ENCODE results near the gene ABTB2.

The ABTB2 gene

GRCh38 chr11:34278693-34279297 lies 79.0 kb downstream of the ABTB2 start:
- Histone ChIP-seq H3K4me1 (ENCODE audit: control insufficient read depth in 2 of 2, insufficient read depth in 1 of 2, low read depth in 1 of 2, low read length in 2 of 2) (peaks cover 0 to 2% of the 10 kb centered on the region in 2 donors), H3K4ac (ENCODE audit: low read length) (no peak overlapping the region), H3K9me3 (replicated peaks in 1 of 2; ENCODE audit: control insufficient read depth in 2 of 2, insufficient read depth in 1 of 2, low read depth in 1 of 2, low read length in 2 of 2) (no peaks in the 10 kb centered on the region), H3K27me3 (ENCODE audit: control insufficient read depth in 3 of 3, insufficient read depth in 3 of 3, low read depth in 1 of 3, low read length in 3 of 3) (no peaks in the 10 kb centered on the region), H2BK12ac (ENCODE audit: low read length) (no peak overlapping the region), H3K79me1 (ENCODE audit: low read depth, low read length) (no peaks in the 10 kb centered on the region), H4K8ac (ENCODE audit: low read depth, low read length) (no peak overlapping the region), H3K9ac (ENCODE audit: low read depth, low read length, poor library complexity) (no peak overlapping the region), H3K14ac (ENCODE audit: low read length) (no peak overlapping the region), H3K36me3 (replicated peaks in 1 of 2; ENCODE audit: control insufficient read depth in 2 of 2, insufficient read depth in 2 of 2, low read length in 2 of 2) (no peaks in the 10 kb centered on the region), H2AFZ (ENCODE audit: low read length) (no peak overlapping the region), H3K4me3 (ENCODE audit: low read length in 2 of 2) (no peak overlapping the region), H2BK15ac (ENCODE audit: low read length) (no peak overlapping the region), H4K91ac (ENCODE audit: low read depth, low read length, poor library complexity) (no peak overlapping the region), H3K23ac (ENCODE audit: low read depth, low read length, poor library complexity) (no peak overlapping the region), H2AK5ac (ENCODE audit: low read depth, low read length) (no peak overlapping the region), H2BK5ac (ENCODE audit: low read length) (no peak overlapping the region), H3K27ac (replicated peaks; ENCODE audit: low read length) (no peak overlapping the region), H2BK120ac (ENCODE audit: low read depth, low read length) (no peak overlapping the region), H3K18ac (ENCODE audit: low read length) (no peak overlapping the region), H3K4me2 (ENCODE audit: insufficient read depth, low read length, poor library complexity, severe bottlenecking) (no peak overlapping the region)
- no CpG with 5 or more reads among the region's 4 CpGs for WGBS, 2 donors (ENCODE audit: extremely low coverage in 2 of 2, insufficient read length in 2 of 2, insufficient replicate concordance in 1 of 2)
- no peak for DNase-seq (ENCODE audit: low spot score)

DNA sequence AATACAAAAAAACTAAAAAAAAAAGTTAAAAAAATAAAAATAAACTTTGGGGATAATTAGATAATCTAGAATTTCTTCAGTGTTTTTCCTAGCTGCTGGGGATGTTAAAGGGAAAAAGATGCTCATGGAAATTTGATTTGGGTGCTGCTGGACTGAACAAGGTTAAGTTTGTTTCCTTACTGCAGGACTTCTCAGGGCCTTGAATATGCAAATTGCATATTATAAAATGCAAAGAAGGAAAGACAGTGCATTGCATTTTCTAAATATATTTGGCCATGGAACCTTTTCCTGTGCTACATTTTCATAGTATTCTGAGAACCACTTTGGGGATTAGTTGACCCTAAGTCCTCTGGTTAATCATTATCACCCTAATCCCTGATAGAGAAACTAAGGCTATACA lies 79.6 kb downstream of the ABTB2 start:
- no peak overlapping the region for H3K14ac ChIP-seq (ENCODE audit: low read length)
- no peak overlapping the region for H3K4me3 ChIP-seq (ENCODE audit: low read length in 2 of 2)
- no peak for DNase-seq (ENCODE audit: low spot score)
- H3K18ac ChIP-seq (ENCODE audit: low read length) = no peak overlapping the region
- H3K4me1 ChIP-seq (ENCODE audit: control insufficient read depth in 2 of 2, insufficient read depth in 1 of 2, low read depth in 1 of 2, low read length in 2 of 2) = peaks cover 0 to 2% of the 10 kb centered on the region in 2 donors
- H2AK5ac ChIP-seq (ENCODE audit: low read depth, low read length) = no peak overlapping the region
- H2BK12ac ChIP-seq (ENCODE audit: low read length) = no peak overlapping the region
- H3K4me2 ChIP-seq (ENCODE audit: insufficient read depth, low read length, poor library complexity, severe bottlenecking) = no peak overlapping the region
- no peak overlapping the region for H3K9ac ChIP-seq (ENCODE audit: low read depth, low read length, poor library complexity)
- no peak overlapping the region for H2BK5ac ChIP-seq (ENCODE audit: low read length)
- no peak overlapping the region for H4K91ac ChIP-seq (ENCODE audit: low read depth, low read length, poor library complexity)
- H4K8ac ChIP-seq (ENCODE audit: low read depth, low read length) = no peak overlapping the region
- H2AFZ ChIP-seq (ENCODE audit: low read length) = no peak overlapping the region
- no peak overlapping the region for H2BK15ac ChIP-seq (ENCODE audit: low read length)
- no peak overlapping the region for H2BK120ac ChIP-seq (ENCODE audit: low read depth, low read length)
- no peak overlapping the region for H3K27ac ChIP-seq (replicated peaks; ENCODE audit: low read length)
- H3K36me3 ChIP-seq (replicated peaks in 1 of 2; ENCODE audit: control insufficient read depth in 2 of 2, insufficient read depth in 2 of 2, low read length in 2 of 2) = no peaks in the 10 kb centered on the region
- no peak overlapping the region for H3K23ac ChIP-seq (ENCODE audit: low read depth, low read length, poor library complexity)
- no peaks in the 10 kb centered on the region for H3K9me3 ChIP-seq (replicated peaks in 1 of 2; ENCODE audit: control insufficient read depth in 2 of 2, insufficient read depth in 1 of 2, low read depth in 1 of 2, low read length in 2 of 2)
- H3K27me3 ChIP-seq (ENCODE audit: control insufficient read depth in 3 of 3, insufficient read depth in 3 of 3, low read depth in 1 of 3, low read length in 3 of 3) = no peaks in the 10 kb centered on the region
- H3K4ac ChIP-seq (ENCODE audit: low read length) = no peak overlapping the region
- no peaks in the 10 kb centered on the region for H3K79me1 ChIP-seq (ENCODE audit: low read depth, low read length)

GRCh38 chr11:34277171-34277570 lies 80.6 kb downstream of the ABTB2 start:
- no peaks in the 10 kb centered on the region for H3K27me3 ChIP-seq (ENCODE audit: control insufficient read depth in 3 of 3, insufficient read depth in 3 of 3, low read depth in 1 of 3, low read length in 3 of 3)

GRCh38 chr11:34276352-34276864 lies 81.4 kb downstream of the ABTB2 start:
- H3K36me3 ChIP-seq (replicated peaks in 1 of 2; ENCODE audit: control insufficient read depth in 2 of 2, insufficient read depth in 2 of 2, low read length in 2 of 2) = no peaks in the 10 kb centered on the region
- H3K4me2 ChIP-seq (ENCODE audit: insufficient read depth, low read length, poor library complexity, severe bottlenecking) = no peak overlapping the region
- no peak overlapping the region for H2AFZ ChIP-seq (ENCODE audit: low read length)
- H2BK120ac ChIP-seq (ENCODE audit: low read depth, low read length) = no peak overlapping the region
- no peak overlapping the region for H4K8ac ChIP-seq (ENCODE audit: low read depth, low read length)
- no peaks in the 10 kb centered on the region for H3K79me1 ChIP-seq (ENCODE audit: low read depth, low read length)
- no peak overlapping the region for H4K91ac ChIP-seq (ENCODE audit: low read depth, low read length, poor library complexity)
- H3K4me1 ChIP-seq (ENCODE audit: control insufficient read depth in 2 of 2, insufficient read depth in 1 of 2, low read depth in 1 of 2, low read length in 2 of 2) = peaks cover 0 to 2% of the 10 kb centered on the region in 2 donors
- H3K9me3 ChIP-seq (replicated peaks in 1 of 2; ENCODE audit: control insufficient read depth in 2 of 2, insufficient read depth in 1 of 2, low read depth in 1 of 2, low read length in 2 of 2) = no peaks in the 10 kb centered on the region
- H2AK5ac ChIP-seq (ENCODE audit: low read depth, low read length) = no peak overlapping the region
- WGBS, 2 donors (ENCODE audit: extremely low coverage in 2 of 2, insufficient read length in 2 of 2, insufficient replicate concordance in 1 of 2) = no CpG with 5 or more reads among the region's 6 CpGs
- H3K23ac ChIP-seq (ENCODE audit: low read depth, low read length, poor library complexity) = no peak overlapping the region
- H3K4ac ChIP-seq (ENCODE audit: low read length) = no peak overlapping the region
- no peaks in the 10 kb centered on the region for H3K27me3 ChIP-seq (ENCODE audit: control insufficient read depth in 3 of 3, insufficient read depth in 3 of 3, low read depth in 1 of 3, low read length in 3 of 3)
- H3K9ac ChIP-seq (ENCODE audit: low read depth, low read length, poor library complexity) = no peak overlapping the region
- H3K27ac ChIP-seq (replicated peaks; ENCODE audit: low read length) = no peak overlapping the region
- H2BK12ac ChIP-seq (ENCODE audit: low read length) = no peak overlapping the region
- no peak overlapping the region for H2BK5ac ChIP-seq (ENCODE audit: low read length)
- H3K14ac ChIP-seq (ENCODE audit: low read length) = no peak overlapping the region
- no peak for DNase-seq (ENCODE audit: low spot score)
- H2BK15ac ChIP-seq (ENCODE audit: low read length) = no peak overlapping the region
- H3K18ac ChIP-seq (ENCODE audit: low read length) = peak overlapping the region; percentile 61
- H3K4me3 ChIP-seq (ENCODE audit: low read length in 2 of 2) = no peak overlapping the region

More at GRCh38 chr11:34277171-34277570, 80.6 kb downstream of the ABTB2 start:
- H2AK5ac ChIP-seq (ENCODE audit: low read depth, low read length) = no peak overlapping the region
- H3K4ac ChIP-seq (ENCODE audit: low read length) = no peak overlapping the region
- H2AFZ ChIP-seq (ENCODE audit: low read length) = no peak overlapping the region
- no peak for DNase-seq (ENCODE audit: low spot score)
- no peak overlapping the region for H4K91ac ChIP-seq (ENCODE audit: low read depth, low read length, poor library complexity)
- H3K4me2 ChIP-seq (ENCODE audit: insufficient read depth, low read length, poor library complexity, severe bottlenecking) = no peak overlapping the region
- WGBS, 2 donors (ENCODE audit: extremely low coverage in 2 of 2, insufficient read length in 2 of 2, insufficient replicate concordance in 1 of 2) = no CpG with 5 or more reads among the region's 4 CpGs
- H4K8ac ChIP-seq (ENCODE audit: low read depth, low read length) = no peak overlapping the region
- no peaks in the 10 kb centered on the region for H3K79me1 ChIP-seq (ENCODE audit: low read depth, low read length)
- no peak overlapping the region for H3K14ac ChIP-seq (ENCODE audit: low read length)
- no peak overlapping the region for H3K18ac ChIP-seq (ENCODE audit: low read length)
- H2BK12ac ChIP-seq (ENCODE audit: low read length) = no peak overlapping the region
- H3K9ac ChIP-seq (ENCODE audit: low read depth, low read length, poor library complexity) = no peak overlapping the region
- no peaks in the 10 kb centered on the region for H3K36me3 ChIP-seq (replicated peaks in 1 of 2; ENCODE audit: control insufficient read depth in 2 of 2, insufficient read depth in 2 of 2, low read length in 2 of 2)
- no peak overlapping the region for H2BK15ac ChIP-seq (ENCODE audit: low read length)
- no peaks in the 10 kb centered on the region for H3K9me3 ChIP-seq (replicated peaks in 1 of 2; ENCODE audit: control insufficient read depth in 2 of 2, insufficient read depth in 1 of 2, low read depth in 1 of 2, low read length in 2 of 2)
- no peak overlapping the region for H3K23ac ChIP-seq (ENCODE audit: low read depth, low read length, poor library complexity)
- no peak overlapping the region for H3K4me3 ChIP-seq (ENCODE audit: low read length in 2 of 2)
- H2BK120ac ChIP-seq (ENCODE audit: low read depth, low read length) = no peak overlapping the region
- no peak overlapping the region for H2BK5ac ChIP-seq (ENCODE audit: low read length)
- peaks cover 0 to 2% of the 10 kb centered on the region in 2 donors for H3K4me1 ChIP-seq (ENCODE audit: control insufficient read depth in 2 of 2, insufficient read depth in 1 of 2, low read depth in 1 of 2, low read length in 2 of 2)
- H3K27ac ChIP-seq (replicated peaks; ENCODE audit: low read length) = no peak overlapping the region
